HL-60 (cell line): ENCODE results near the gene LRRC4C.

Source experiments
- DNase-seq, 2 experiments: peaks; one replicate each; pipeline ENCODE4 v3.0.0-alpha.2; 2010 to 2020; ENCODE audit warnings: low read depth in 1 of 2, low spot score in 1 of 2
- H3K27ac ChIP-seq: fragments of 250-450 bp; sonication (Bioruptor Pico); replicated peaks from 2 replicates; pipeline ENCODE4 v1.5.1; 2020; ENCODE audit warnings: mild to moderate bottlenecking, moderate library complexity
- H3K27me3 ChIP-seq: fragments of 250-450 bp; sonication (Bioruptor Pico); 2 replicates; pipeline ENCODE4 v1.5.1; 2021; ENCODE audit warnings: mild to moderate bottlenecking, moderate library complexity; ENCODE audit not compliant: insufficient read depth, poor library complexity, severe bottlenecking
- H3K4me3 ChIP-seq: replicated peaks from 2 replicates; pipeline ENCODE4 v1.5.1; 2011; ENCODE audit warnings: mild to moderate bottlenecking, control low read depth, low read length; ENCODE audit not compliant: insufficient read depth
- GABPA ChIP-seq: IDR thresholded peaks from 2 replicates; pipeline ENCODE4 v1.6.1; 2012; ENCODE audit warnings: low read depth
- POLR2AphosphoS5 ChIP-seq: IDR thresholded peaks from 2 replicates; pipeline ENCODE4 v1.6.1; 2012; ENCODE audit warnings: low read depth
- SPI1 ChIP-seq: IDR thresholded peaks from 2 replicates; pipeline ENCODE4 v1.6.1; 2012; ENCODE audit warnings: low read depth, mild to moderate bottlenecking, borderline replicate concordance
- TF ChIP-seq, protein P1 (sequence below): IDR thresholded peaks from 2 replicates; pipeline ENCODE4 v1.6.1; 2012; ENCODE audit warnings: low read depth; ENCODE audit not compliant: insufficient replicate concordance
- TF ChIP-seq, protein P2 (sequence below): IDR thresholded peaks from one replicate; pipeline ENCODE4 v1.5.1; 2011; ENCODE audit warnings: low read length, control low read depth, inconsistent platforms; ENCODE audit not compliant: insufficient read depth

Gene LRRC4C

DNA sequence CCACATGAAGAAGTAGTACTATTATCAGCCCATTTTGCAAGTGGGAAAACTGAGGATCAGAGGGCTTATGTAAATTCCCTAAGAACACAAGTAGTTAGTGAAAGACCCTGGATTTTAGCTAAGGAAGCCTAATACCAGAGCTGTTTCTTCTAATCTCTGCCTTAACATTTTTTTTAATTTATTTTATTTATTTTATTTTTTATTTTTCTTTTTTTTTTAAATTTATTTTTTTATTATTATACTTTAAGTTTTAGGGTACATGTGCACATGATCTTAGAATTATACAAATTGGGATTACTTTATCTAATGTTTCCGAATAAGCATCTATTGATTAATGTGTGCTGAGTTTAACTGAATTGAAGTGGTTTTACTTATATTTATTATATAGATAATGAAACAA lies 1015.3 kb downstream of the LRRC4C start:
- no peak overlapping the region for H3K27ac ChIP-seq
- no peaks in the 10 kb centered on the region for H3K27me3 ChIP-seq
- no peak for DNase-seq
- TF ChIP-seq GABPA (no peak), POLR2AphosphoS5 (no peak), SPI1 (no peak)
- TF ChIP-seq, protein P1, sequence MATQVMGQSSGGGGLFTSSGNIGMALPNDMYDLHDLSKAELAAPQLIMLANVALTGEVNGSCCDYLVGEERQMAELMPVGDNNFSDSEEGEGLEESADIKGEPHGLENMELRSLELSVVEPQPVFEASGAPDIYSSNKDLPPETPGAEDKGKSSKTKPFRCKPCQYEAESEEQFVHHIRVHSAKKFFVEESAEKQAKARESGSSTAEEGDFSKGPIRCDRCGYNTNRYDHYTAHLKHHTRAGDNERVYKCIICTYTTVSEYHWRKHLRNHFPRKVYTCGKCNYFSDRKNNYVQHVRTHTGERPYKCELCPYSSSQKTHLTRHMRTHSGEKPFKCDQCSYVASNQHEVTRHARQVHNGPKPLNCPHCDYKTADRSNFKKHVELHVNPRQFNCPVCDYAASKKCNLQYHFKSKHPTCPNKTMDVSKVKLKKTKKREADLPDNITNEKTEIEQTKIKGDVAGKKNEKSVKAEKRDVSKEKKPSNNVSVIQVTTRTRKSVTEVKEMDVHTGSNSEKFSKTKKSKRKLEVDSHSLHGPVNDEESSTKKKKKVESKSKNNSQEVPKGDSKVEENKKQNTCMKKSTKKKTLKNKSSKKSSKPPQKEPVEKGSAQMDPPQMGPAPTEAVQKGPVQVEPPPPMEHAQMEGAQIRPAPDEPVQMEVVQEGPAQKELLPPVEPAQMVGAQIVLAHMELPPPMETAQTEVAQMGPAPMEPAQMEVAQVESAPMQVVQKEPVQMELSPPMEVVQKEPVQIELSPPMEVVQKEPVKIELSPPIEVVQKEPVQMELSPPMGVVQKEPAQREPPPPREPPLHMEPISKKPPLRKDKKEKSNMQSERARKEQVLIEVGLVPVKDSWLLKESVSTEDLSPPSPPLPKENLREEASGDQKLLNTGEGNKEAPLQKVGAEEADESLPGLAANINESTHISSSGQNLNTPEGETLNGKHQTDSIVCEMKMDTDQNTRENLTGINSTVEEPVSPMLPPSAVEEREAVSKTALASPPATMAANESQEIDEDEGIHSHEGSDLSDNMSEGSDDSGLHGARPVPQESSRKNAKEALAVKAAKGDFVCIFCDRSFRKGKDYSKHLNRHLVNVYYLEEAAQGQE = no peak
- TF ChIP-seq, protein P2, sequence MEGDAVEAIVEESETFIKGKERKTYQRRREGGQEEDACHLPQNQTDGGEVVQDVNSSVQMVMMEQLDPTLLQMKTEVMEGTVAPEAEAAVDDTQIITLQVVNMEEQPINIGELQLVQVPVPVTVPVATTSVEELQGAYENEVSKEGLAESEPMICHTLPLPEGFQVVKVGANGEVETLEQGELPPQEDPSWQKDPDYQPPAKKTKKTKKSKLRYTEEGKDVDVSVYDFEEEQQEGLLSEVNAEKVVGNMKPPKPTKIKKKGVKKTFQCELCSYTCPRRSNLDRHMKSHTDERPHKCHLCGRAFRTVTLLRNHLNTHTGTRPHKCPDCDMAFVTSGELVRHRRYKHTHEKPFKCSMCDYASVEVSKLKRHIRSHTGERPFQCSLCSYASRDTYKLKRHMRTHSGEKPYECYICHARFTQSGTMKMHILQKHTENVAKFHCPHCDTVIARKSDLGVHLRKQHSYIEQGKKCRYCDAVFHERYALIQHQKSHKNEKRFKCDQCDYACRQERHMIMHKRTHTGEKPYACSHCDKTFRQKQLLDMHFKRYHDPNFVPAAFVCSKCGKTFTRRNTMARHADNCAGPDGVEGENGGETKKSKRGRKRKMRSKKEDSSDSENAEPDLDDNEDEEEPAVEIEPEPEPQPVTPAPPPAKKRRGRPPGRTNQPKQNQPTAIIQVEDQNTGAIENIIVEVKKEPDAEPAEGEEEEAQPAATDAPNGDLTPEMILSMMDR = no peak
- no peak overlapping the region for H3K4me3 ChIP-seq

- no peak for DNase-seq
- Histone ChIP-seq H3K27ac (no peak overlapping the region), H3K4me3 (no peak overlapping the region), H3K27me3 (no peaks in the 10 kb centered on the region)
- TF ChIP-seq POLR2AphosphoS5 = no peak
- TF ChIP-seq, protein P1 = no peak
- TF ChIP-seq GABPA = no peak
- TF ChIP-seq, protein P2 = no peak
- no peak for TF ChIP-seq SPI1
These were observed 1024.1 kb downstream of the LRRC4C start for GRCh38 chr11:40435344-40435743.

DNA sequence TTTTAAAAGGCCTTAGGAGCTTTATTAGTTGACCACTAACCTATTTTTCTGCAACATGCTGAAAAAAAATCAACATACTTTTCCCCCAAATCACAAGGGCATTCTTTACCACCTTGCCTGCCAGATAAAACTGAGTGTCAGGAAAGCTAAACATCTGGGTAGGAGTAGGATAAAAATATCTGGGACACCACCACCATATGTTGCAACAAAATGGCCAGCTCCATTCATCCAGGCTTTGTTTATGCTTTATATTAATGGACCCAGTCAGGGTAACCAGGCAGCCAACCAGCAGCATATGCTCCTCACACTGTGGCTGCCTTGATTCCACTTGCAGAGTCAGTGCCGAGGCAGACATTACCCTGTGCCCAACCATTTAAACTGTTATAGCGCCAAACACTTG lies 1024.5 kb downstream of the LRRC4C start:
- no peaks in the 10 kb centered on the region for H3K27me3 ChIP-seq
- no peak overlapping the region for H3K27ac ChIP-seq
- DNase-seq = no peak
- H3K4me3 ChIP-seq = no peak overlapping the region
- TF ChIP-seq SPI1 = no peak
- TF ChIP-seq, protein P1 = no peak
- TF ChIP-seq GABPA = no peak
- no peak for TF ChIP-seq POLR2AphosphoS5
- TF ChIP-seq, protein P2 = no peak
